ENCODE measurements around the gene REEP6. TPM values are rescaled to one million over a fixed set of nuclear protein-coding genes. Genes with fewer than 3 reads are reported as not detected.

REEP6 gene
- total and polyA plus RNA-seq, 2 of the 8 experiments (the other 6 are each of a cell fraction or from before 2014, with no cell fraction given), result 12.6 to 20.7 TPM

DNA sequence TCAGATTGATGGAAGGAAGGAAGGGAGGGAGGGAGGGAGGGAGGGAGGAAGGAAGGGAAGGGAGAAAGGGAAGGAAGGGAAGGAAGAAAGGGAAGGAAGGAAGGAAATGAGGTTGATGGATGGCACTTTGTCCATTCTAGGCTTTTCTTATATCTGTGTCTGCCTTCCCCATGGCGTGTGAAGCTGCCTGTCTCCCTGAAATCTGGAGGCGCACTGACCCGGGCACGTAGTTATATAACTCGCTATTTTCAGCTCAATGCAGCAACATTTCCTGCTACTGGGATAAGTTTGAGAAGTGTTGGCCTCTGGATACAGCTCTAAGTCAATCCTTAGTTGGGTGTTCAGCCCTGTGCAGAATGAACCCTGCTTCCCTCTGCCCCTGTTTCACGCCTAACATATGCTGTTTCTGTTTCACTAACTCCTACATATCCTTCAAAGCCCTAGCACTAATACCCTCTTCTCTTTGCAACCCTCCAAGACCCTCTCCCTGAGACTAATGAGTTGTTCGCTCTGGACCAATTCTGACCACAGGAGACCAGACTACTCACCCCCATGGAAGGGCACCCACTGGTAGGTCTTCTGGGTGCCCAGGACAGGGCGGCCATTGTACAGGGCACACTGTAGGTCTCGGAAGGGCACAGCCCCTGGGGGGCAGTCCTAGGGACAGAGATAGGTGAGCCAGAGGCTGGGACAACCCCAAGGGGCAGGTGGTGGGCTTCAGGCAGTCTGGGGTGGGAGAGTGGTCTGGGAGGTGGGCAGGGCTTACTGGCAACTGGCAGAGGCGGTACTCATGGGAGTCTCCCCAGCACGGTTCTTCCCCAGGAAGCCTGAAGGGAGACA is 18.8 kb downstream of the REEP6 start (continued):
- TF ChIP-seq, protein P1, sequence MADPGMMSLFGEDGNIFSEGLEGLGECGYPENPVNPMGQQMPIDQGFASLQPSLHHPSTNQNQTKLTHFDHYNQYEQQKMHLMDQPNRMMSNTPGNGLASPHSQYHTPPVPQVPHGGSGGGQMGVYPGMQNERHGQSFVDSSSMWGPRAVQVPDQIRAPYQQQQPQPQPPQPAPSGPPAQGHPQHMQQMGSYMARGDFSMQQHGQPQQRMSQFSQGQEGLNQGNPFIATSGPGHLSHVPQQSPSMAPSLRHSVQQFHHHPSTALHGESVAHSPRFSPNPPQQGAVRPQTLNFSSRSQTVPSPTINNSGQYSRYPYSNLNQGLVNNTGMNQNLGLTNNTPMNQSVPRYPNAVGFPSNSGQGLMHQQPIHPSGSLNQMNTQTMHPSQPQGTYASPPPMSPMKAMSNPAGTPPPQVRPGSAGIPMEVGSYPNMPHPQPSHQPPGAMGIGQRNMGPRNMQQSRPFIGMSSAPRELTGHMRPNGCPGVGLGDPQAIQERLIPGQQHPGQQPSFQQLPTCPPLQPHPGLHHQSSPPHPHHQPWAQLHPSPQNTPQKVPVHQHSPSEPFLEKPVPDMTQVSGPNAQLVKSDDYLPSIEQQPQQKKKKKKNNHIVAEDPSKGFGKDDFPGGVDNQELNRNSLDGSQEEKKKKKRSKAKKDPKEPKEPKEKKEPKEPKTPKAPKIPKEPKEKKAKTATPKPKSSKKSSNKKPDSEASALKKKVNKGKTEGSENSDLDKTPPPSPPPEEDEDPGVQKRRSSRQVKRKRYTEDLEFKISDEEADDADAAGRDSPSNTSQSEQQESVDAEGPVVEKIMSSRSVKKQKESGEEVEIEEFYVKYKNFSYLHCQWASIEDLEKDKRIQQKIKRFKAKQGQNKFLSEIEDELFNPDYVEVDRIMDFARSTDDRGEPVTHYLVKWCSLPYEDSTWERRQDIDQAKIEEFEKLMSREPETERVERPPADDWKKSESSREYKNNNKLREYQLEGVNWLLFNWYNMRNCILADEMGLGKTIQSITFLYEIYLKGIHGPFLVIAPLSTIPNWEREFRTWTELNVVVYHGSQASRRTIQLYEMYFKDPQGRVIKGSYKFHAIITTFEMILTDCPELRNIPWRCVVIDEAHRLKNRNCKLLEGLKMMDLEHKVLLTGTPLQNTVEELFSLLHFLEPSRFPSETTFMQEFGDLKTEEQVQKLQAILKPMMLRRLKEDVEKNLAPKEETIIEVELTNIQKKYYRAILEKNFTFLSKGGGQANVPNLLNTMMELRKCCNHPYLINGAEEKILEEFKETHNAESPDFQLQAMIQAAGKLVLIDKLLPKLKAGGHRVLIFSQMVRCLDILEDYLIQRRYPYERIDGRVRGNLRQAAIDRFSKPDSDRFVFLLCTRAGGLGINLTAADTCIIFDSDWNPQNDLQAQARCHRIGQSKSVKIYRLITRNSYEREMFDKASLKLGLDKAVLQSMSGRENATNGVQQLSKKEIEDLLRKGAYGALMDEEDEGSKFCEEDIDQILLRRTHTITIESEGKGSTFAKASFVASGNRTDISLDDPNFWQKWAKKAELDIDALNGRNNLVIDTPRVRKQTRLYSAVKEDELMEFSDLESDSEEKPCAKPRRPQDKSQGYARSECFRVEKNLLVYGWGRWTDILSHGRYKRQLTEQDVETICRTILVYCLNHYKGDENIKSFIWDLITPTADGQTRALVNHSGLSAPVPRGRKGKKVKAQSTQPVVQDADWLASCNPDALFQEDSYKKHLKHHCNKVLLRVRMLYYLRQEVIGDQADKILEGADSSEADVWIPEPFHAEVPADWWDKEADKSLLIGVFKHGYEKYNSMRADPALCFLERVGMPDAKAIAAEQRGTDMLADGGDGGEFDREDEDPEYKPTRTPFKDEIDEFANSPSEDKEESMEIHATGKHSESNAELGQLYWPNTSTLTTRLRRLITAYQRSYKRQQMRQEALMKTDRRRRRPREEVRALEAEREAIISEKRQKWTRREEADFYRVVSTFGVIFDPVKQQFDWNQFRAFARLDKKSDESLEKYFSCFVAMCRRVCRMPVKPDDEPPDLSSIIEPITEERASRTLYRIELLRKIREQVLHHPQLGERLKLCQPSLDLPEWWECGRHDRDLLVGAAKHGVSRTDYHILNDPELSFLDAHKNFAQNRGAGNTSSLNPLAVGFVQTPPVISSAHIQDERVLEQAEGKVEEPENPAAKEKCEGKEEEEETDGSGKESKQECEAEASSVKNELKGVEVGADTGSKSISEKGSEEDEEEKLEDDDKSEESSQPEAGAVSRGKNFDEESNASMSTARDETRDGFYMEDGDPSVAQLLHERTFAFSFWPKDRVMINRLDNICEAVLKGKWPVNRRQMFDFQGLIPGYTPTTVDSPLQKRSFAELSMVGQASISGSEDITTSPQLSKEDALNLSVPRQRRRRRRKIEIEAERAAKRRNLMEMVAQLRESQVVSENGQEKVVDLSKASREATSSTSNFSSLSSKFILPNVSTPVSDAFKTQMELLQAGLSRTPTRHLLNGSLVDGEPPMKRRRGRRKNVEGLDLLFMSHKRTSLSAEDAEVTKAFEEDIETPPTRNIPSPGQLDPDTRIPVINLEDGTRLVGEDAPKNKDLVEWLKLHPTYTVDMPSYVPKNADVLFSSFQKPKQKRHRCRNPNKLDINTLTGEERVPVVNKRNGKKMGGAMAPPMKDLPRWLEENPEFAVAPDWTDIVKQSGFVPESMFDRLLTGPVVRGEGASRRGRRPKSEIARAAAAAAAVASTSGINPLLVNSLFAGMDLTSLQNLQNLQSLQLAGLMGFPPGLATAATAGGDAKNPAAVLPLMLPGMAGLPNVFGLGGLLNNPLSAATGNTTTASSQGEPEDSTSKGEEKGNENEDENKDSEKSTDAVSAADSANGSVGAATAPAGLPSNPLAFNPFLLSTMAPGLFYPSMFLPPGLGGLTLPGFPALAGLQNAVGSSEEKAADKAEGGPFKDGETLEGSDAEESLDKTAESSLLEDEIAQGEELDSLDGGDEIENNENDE (IDR thresholded peaks at IDR 0.05; ENCODE audit: insufficient replicate concordance, low read length), result no peak
- TF ChIP-seq TBP (IDR thresholded peaks at IDR 0.05; ENCODE audit: low read depth, low read length) (no peak), SRF (IDR thresholded peaks at IDR 0.05; ENCODE audit: low read depth, low read length) (no peak), KDM5A (IDR thresholded peaks at IDR 0.05; ENCODE audit: low read length) (no peak), EGR1 (IDR thresholded peaks at IDR 0.05; ENCODE audit: borderline replicate concordance, low read depth, low read length) (no peak), TEAD4 (IDR thresholded peaks at IDR 0.05; ENCODE audit: low read depth, low read length) (no peak), FOSL1 (IDR thresholded peaks at IDR 0.05; ENCODE audit: insufficient read depth, low read depth, low read length) (no peak), ZNF274 (IDR thresholded peaks at IDR 0.05; ENCODE audit: borderline replicate concordance, extremely low read depth, low read length) (no peak)
- TF ChIP-seq, protein P2, sequence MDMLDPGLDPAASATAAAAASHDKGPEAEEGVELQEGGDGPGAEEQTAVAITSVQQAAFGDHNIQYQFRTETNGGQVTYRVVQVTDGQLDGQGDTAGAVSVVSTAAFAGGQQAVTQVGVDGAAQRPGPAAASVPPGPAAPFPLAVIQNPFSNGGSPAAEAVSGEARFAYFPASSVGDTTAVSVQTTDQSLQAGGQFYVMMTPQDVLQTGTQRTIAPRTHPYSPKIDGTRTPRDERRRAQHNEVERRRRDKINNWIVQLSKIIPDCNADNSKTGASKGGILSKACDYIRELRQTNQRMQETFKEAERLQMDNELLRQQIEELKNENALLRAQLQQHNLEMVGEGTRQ (IDR thresholded peaks at IDR 0.05; ENCODE audit: low read length), result no peak

Data from H1 (cell line).